Measurements from ENCODE around the gene RGP1. TPM values are rescaled to one million over a fixed set of nuclear protein-coding genes. Genes with fewer than 3 reads are reported as not detected.

RGP1 gene
- total RNA-seq, 1 donor from 2014 or later: 27.2 TPM

GRCh38 chr9:35766997-35767396, 17.9 kb downstream of the RGP1 start:
- FAIRE-seq (no peak), DNase-seq (ENCODE audit: low read depth) (no peak)
- H3K27me3 ChIP-seq (ENCODE audit: insufficient read depth, low read length): peaks cover 24% of the 10 kb centered on the region
- no peaks in the 10 kb centered on the region for H3K36me3 Mint-ChIP-seq (ENCODE audit: low read depth, unreplicated experiment)
- no peak overlapping the region for H2AFZ ChIP-seq (ENCODE audit: low read depth, low read length)
- no peak overlapping the region for H3K4me3 ChIP-seq (ENCODE audit: insufficient read depth, low read depth, low read length)
- H3K9ac ChIP-seq (ENCODE audit: low read length): no peak overlapping the region
- H3K4me3 Mint-ChIP-seq (ENCODE audit: unreplicated experiment): no peak overlapping the region
- H3K27ac Mint-ChIP-seq (ENCODE audit: unreplicated experiment): no peak overlapping the region
- H3K9me3 Mint-ChIP-seq (ENCODE audit: unreplicated experiment): no peaks in the 10 kb centered on the region
- no peaks in the 10 kb centered on the region for H3K36me3 ChIP-seq (ENCODE audit: insufficient read depth, low read length)
- no peaks in the 10 kb centered on the region for H3K27me3 Mint-ChIP-seq (ENCODE audit: low read depth, unreplicated experiment)
- H3K4me1 ChIP-seq (ENCODE audit: insufficient read depth, low read length): no peaks in the 10 kb centered on the region
- TF ChIP-seq EZH2 (IDR thresholded peaks at IDR 0.05; ENCODE audit: insufficient read depth, low read length): no peak
- TF ChIP-seq, protein P1, sequence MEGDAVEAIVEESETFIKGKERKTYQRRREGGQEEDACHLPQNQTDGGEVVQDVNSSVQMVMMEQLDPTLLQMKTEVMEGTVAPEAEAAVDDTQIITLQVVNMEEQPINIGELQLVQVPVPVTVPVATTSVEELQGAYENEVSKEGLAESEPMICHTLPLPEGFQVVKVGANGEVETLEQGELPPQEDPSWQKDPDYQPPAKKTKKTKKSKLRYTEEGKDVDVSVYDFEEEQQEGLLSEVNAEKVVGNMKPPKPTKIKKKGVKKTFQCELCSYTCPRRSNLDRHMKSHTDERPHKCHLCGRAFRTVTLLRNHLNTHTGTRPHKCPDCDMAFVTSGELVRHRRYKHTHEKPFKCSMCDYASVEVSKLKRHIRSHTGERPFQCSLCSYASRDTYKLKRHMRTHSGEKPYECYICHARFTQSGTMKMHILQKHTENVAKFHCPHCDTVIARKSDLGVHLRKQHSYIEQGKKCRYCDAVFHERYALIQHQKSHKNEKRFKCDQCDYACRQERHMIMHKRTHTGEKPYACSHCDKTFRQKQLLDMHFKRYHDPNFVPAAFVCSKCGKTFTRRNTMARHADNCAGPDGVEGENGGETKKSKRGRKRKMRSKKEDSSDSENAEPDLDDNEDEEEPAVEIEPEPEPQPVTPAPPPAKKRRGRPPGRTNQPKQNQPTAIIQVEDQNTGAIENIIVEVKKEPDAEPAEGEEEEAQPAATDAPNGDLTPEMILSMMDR (IDR thresholded peaks at IDR 0.05; ENCODE audit: insufficient read depth, low read depth, low read length): no peak
- no peak overlapping the region for H3K27ac ChIP-seq (ENCODE audit: low read depth, low read length)
- no peaks in the 10 kb centered on the region for H3K9me3 ChIP-seq (ENCODE audit: insufficient read depth, low read depth, low read length)
- H4K20me1 ChIP-seq (ENCODE audit: insufficient read depth, low read length): no peaks in the 10 kb centered on the region
- no peak overlapping the region for H3K4me2 ChIP-seq (ENCODE audit: low read length)
- no peaks in the 10 kb centered on the region for H3K79me2 ChIP-seq (ENCODE audit: insufficient read depth, low read length)
- H3K4me1 Mint-ChIP-seq (ENCODE audit: low read depth, unreplicated experiment): no peaks in the 10 kb centered on the region

- Histone ChIP-seq H3K4me3 (ENCODE audit: insufficient read depth, low read depth, low read length) (no peak overlapping the region), H3K27ac (ENCODE audit: low read depth, low read length) (no peak overlapping the region), H3K79me2 (ENCODE audit: insufficient read depth, low read length) (no peaks in the 10 kb centered on the region), H3K4me1 (ENCODE audit: insufficient read depth, low read length) (no peaks in the 10 kb centered on the region), H4K20me1 (ENCODE audit: insufficient read depth, low read length) (no peaks in the 10 kb centered on the region), H3K36me3 (ENCODE audit: insufficient read depth, low read length) (no peaks in the 10 kb centered on the region), H3K27me3 (ENCODE audit: insufficient read depth, low read length) (peaks cover 24% of the 10 kb centered on the region), H3K4me2 (ENCODE audit: low read length) (no peak overlapping the region), H3K9me3 (ENCODE audit: insufficient read depth, low read depth, low read length) (no peaks in the 10 kb centered on the region), H3K9ac (ENCODE audit: low read length) (no peak overlapping the region), H2AFZ (ENCODE audit: low read depth, low read length) (no peak overlapping the region)
- Mint-ChIP-seq H3K4me3 (ENCODE audit: unreplicated experiment) (no peak overlapping the region), H3K4me1 (ENCODE audit: low read depth, unreplicated experiment) (no peaks in the 10 kb centered on the region), H3K27ac (ENCODE audit: unreplicated experiment) (no peak overlapping the region), H3K27me3 (ENCODE audit: low read depth, unreplicated experiment) (no peaks in the 10 kb centered on the region), H3K9me3 (ENCODE audit: unreplicated experiment) (no peaks in the 10 kb centered on the region), H3K36me3 (ENCODE audit: low read depth, unreplicated experiment) (no peaks in the 10 kb centered on the region)
- DNase-seq (ENCODE audit: low read depth) (no peak), FAIRE-seq (no peak)
- TF ChIP-seq, protein P1 (IDR thresholded peaks at IDR 0.05; ENCODE audit: insufficient read depth, low read depth, low read length): no peak
- TF ChIP-seq EZH2 (IDR thresholded peaks at IDR 0.05; ENCODE audit: insufficient read depth, low read length): no peak
These were observed 18.4 kb downstream of the RGP1 start for GRCh38 chr9:35767458-35767857.

- DNase-seq (ENCODE audit: low read depth): no peak
- Mint-ChIP-seq H3K4me1 (ENCODE audit: low read depth, unreplicated experiment) (no peaks in the 10 kb centered on the region), H3K27me3 (ENCODE audit: low read depth, unreplicated experiment) (no peaks in the 10 kb centered on the region), H3K36me3 (ENCODE audit: low read depth, unreplicated experiment) (no peaks in the 10 kb centered on the region), H3K27ac (ENCODE audit: unreplicated experiment) (no peak overlapping the region), H3K4me3 (ENCODE audit: unreplicated experiment) (no peak overlapping the region), H3K9me3 (ENCODE audit: unreplicated experiment) (no peaks in the 10 kb centered on the region)
- H4K20me1 ChIP-seq (ENCODE audit: insufficient read depth, low read length): no peaks in the 10 kb centered on the region
- no peaks in the 10 kb centered on the region for H3K79me2 ChIP-seq (ENCODE audit: insufficient read depth, low read length)
- H3K9me3 ChIP-seq (ENCODE audit: insufficient read depth, low read depth, low read length): no peaks in the 10 kb centered on the region
- H3K36me3 ChIP-seq (ENCODE audit: insufficient read depth, low read length): no peaks in the 10 kb centered on the region
- H3K4me2 ChIP-seq (ENCODE audit: low read length): no peak overlapping the region
- no peaks in the 10 kb centered on the region for H3K4me1 ChIP-seq (ENCODE audit: insufficient read depth, low read length)
- no peak overlapping the region for H3K4me3 ChIP-seq (ENCODE audit: insufficient read depth, low read depth, low read length)
- no peak for FAIRE-seq
- H3K9ac ChIP-seq (ENCODE audit: low read length): no peak overlapping the region
- H3K27me3 ChIP-seq (ENCODE audit: insufficient read depth, low read length): peaks cover 24% of the 10 kb centered on the region
- H2AFZ ChIP-seq (ENCODE audit: low read depth, low read length): no peak overlapping the region
- H3K27ac ChIP-seq (ENCODE audit: low read depth, low read length): no peak overlapping the region
- TF ChIP-seq, protein P1 (IDR thresholded peaks at IDR 0.05; ENCODE audit: insufficient read depth, low read depth, low read length): no peak
- TF ChIP-seq EZH2 (IDR thresholded peaks at IDR 0.05; ENCODE audit: insufficient read depth, low read length): no peak
These were observed 20.7 kb downstream of the RGP1 start for GRCh38 chr9:35769763-35770162.

Data from astrocyte (in vitro differentiated cells and primary cell).